GM18502 (cell line): ENCODE data around the gene TGFA.
"Not testable (repeated sequence)": the region's sequence is repeated elsewhere in the genome, so short reads cannot be mapped to it uniquely, and the experiment has no call there.

ENCODE experiments used
- ATAC-seq: cut with Tn5 transposase; IDR thresholded peaks from one replicate; pipeline ENCODE4 v1.9.1; 2021; ENCODE audit warnings: mild to moderate bottlenecking; ENCODE audit not compliant: unreplicated experiment, poor library complexity

TGFA gene

DNA sequence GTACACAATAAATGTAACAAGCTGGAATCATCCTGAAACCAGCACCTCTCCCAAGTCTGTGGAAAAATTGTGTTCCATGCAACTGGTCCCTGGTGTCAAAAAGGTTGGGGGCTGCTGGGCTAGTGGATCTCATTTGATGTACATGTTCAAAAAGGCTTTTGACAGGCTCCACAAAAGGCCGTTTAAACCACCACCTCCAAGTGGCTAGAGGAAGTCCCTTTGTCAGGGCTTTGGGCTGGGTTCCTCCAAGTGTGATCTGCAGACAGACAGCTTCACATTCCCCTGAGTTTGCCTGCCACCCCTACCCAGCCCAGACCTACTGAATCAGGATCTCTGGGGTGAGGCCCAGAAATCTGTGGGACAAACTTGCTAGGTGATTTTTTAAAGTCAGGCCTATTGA is 84.7 kb downstream of the TGFA start:
- no peak for ATAC-seq

DNA sequence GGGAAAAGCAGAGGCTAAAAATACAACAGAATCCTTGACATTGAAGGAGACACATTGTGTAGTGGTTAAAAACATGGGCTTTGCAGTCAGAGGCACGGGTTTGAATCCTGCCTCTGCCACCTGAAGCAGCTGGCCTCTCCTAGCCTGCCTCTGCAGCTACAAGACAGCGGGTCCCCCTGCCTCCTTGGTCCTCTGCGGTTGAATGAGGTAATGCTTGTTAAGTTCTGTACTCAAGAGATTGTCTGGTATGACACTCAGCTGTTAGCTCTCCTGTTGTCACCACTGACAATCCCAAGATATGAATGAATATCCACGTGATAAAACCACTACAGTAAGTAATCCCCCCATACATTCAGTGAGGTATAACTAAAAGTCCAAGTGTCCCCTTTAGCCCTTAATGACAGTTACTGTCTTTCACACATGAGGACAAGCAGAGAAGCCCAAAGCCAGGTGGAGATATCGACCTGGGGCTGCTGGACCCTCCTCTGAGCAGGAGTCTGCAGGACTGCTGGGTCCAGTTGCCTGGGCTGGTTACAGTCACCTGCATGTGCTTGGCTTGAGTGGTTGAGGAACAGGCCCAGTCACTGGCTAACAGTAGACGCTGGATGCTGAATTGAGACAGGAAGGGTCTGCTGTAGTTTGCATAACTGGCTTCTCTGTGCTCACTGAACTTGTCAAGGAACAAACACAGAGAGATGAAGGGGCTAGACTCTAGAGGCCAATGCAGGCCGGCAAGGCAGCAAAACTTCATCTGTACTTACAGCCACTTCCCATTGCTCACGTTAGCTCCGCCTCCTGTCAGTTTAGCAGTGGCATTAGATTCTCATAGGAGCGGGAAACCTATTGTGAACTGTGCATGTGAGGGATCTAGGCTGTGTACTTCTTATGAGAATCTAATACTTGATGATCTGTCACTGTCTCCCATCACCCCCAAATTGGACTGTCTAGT is 85.5 kb downstream of the TGFA start:
- no peak for ATAC-seq

DNA sequence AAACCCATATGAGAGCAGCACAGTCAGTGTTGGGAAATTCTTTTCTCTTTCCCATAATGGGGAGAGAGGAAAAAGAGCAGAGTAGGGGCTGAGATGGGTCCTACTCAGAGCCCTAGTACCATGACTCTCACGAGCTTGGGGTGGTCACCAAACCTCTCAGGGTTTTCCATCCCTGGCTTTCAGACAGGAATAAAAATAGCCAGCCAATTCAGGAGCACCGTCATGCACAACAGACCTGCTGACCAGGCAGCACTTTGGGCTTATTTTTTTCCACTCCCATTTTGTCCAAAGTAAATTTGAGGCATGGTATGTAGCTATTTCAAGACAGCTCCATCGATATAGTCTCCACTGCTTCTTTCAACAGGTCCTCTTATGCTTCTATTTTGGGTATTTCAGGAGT is 86.4 kb downstream of the TGFA start:
- no peak for ATAC-seq

DNA sequence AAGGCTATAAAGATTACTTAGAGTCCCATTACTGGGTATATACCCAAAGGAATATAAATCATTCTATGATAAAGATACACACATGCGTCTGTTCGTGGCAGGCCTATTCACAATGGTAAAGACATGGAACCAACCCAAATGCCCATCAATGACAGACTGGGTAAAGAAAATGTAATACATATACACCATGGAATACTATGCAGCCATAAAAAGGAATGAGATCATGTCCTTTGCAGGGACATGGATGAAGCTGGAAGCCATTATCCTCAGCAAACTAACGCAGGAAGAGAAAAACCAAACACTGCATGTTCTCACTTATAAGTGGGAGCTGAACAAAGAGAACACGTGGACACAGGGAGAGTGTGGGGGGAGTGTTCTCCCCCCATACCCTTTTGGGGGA is 87.0 kb downstream of the TGFA start:
- ATAC-seq, result not testable (repeated sequence)

GRCh38 chr2:70463997-70464396 is 89.6 kb downstream of the TGFA start:
- ATAC-seq, result no peak

DNA sequence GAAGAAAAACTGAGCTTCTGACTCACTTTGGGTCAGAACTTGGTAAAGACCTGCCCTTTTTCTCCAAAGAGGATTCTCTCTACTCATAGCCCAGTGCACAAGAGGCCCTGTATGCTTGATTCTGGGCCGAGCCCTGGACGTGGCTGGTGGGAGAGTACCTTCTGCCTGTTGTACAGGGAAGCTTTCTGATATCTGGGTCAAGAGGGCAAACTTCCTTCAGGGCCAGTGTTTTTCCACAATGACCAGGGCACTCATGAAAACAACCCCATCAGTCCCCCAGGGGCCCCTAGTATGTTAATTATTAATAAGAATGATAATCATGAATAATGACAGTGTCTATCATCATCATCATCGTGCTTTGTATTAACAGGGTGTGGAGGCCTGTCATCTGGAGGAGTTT is 90.0 kb downstream of the TGFA start:
- ATAC-seq, result no peak

GRCh38 chr2:70461981-70462876 is 91.4 kb downstream of the TGFA start:
- ATAC-seq, result no peak

DNA sequence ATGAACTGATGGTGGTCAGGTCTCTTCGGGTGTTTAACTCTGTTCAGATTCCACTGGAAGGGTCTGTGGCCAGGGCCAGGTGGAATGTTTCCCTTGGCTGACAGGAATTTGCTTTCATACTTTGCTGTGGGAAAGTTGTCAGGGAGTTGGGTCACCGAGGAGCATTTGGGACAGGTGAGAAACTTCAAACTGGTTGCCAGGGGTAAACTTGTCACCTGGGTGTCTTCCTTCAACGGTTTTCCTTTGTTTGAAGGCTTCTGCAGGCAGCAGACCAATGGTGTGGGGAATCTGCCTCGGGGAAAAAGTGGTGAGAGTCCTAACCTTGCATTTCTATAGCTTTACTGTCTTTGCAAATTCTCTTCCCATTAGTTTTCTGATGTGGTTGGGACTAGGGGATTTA is 92.2 kb downstream of the TGFA start:
- no peak for ATAC-seq

GRCh38 chr2:70460333-70460732 is 93.3 kb downstream of the TGFA start:
- no peak for ATAC-seq

DNA sequence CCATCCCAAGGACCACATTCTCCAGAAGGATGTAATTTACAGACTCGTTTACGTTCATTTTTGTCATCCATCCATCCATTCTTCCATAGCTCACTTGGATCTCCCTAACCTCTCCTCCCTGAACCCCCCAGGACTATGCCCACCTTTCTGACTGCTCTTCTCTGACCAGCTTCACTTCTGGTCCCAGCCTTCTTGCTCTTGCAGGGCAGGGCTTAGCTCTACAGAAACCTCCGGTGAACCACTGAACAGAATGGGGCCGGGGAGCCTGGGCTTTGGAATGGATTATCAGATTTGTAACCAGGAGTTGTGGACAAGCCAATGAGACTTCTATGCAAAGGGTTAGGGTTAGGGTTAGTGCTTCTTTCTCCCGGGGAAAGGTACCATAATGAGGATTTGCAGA is 95.0 kb downstream of the TGFA start:
- ATAC-seq, result no peak

DNA sequence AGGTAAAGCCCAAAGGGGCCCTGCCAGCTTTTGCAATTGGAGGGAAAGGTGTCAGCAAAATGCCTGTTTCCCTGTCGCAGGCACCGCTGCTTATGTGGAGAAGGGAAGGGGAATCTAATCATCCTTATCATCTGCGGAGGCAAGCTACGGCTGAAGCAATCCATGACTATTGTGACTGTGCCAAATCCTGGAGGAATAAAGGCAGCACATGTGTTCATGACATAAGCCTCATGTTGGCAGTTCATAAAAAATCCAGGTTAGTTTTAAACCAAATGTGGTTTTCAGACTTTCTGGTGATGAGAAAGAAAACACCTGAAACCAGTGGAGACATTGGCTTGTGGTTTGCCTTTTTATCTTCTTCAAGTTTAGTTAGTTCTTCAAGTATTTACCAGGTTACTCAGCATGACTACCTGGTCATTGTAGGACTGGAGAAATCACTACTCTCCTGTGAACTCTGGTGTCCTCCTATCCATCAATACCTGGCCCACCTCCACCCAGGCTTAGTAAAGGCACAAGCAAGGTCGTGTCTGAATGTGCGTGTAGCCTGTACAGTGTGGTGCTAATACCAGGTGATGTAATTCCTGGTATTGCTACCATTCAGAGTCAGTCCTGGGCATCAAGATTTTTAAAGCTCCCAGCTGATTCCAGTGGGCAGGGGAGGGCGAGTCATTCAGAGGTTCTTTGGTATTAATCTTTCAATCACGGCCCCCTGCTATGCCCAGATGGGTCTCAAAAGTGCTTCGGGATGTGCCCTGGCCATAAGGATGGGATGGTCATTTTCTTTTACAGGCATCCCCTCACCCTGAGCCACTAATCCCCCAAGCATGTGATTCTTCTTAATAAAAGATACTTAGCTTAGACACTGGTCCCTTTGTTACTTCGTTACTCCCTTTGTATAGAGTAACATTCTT is 96.8 kb downstream of the TGFA start:
- ATAC-seq, result no peak

- no peak for ATAC-seq
Measured at GRCh38 chr2:70454936-70455544, 98.6 kb downstream of the TGFA start.

DNA sequence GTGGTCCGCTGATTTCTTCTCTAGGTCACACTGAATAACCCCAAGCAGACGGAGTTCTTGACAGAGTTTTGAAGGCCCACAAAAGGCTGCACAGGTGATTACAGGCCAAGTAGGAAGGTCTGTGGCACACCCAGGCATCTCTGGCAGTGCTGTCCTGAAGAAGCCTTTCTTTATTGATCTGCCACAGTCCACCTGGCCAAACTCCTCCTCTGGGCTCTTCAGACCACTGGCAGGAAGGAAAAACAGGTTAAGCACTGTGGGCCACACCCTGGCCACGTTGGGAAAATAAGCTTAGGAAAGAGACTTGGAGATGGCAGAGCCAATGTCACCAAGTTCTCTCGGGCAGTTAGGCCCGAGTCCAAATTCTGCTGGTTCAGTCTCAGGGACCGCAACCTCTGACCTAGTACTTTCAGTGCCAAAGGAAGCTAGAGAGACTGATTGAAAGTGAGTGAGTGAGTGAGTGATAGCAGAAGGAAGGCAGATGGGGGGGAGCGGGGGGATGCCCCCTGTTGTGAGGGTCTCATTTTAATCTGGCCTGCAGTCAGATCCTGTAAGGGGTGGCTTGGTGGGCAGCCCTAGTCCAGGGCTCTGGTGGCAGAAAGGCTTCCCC is 102.9 kb downstream of the TGFA start:
- ATAC-seq, result no peak

- no peak for ATAC-seq
Measured at GRCh38 chr2:70448041-70448440, 105.6 kb downstream of the TGFA start.

- no peak for ATAC-seq
Measured at GRCh38 chr2:70443726-70444125, 109.9 kb downstream of the TGFA start.

GRCh38 chr2:70443078-70443465 is 110.6 kb downstream of the TGFA start:
- ATAC-seq, result no peak

GRCh38 chr2:70442301-70443077 is 111.1 kb downstream of the TGFA start:
- no peak for ATAC-seq

DNA sequence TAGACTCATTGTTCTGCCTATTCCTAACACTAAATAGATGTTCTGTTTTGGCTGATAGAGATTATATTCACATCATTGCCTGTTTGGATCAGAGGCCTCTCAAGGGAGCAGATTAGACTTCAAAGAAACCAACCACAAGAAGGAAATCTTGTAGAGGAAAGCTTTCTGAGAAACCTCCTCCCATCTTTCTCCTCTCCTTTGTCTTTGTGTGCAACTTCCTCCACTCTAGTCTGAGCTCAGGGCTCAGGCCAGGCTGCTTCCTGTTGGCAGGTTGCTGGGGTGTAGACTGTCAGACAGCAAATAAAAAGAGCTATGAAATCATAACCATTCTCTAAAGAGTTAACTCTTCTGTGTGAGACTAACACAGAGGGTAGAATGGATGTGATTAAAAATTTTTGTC is 113.0 kb downstream of the TGFA start:
- ATAC-seq, result no peak

DNA sequence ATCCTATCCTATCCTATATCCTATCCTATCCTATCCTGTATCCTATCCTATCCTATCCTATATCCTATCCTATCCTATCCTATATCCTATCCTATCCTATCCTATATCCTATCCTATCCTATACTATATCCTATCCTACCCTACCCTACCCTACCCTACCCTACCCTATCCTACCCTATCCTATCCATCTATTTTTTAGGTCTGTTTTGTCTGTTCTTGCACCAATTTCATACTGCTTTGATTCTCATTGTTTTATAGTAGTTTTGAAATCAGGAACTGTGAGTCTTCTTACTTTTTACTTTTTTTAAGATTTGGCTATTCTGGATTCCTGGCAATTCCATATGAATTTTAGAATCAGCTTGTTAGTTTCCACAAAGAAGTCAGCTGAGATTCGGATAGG is 118.5 kb downstream of the TGFA start:
- ATAC-seq, result no peak
